Natural killer cell (primary cell): ENCODE results near the gene ALK. TPM values are rescaled to one million over a fixed set of nuclear protein-coding genes. Genes with fewer than 3 reads are reported as not detected.

ENCODE experiments used
- ATAC-seq, 3 donors: fragments of 150-1000 bp in 2 of 3; fragments of 200-7000 bp in 1 of 3; cut with Tn5 transposase; 1 replicate in 1 of 3; 2 replicates in 2 of 3; pipeline ENCODE4 v1.10.0; 2021; ENCODE audit warnings: mild to moderate bottlenecking in 2 of 3, moderate library complexity in 2 of 3
- DNase-seq, 2 donors: peaks; one replicate each; pipeline versions ENCODE4 v3.0.0 to v3.0.0-alpha.2; 2013 to 2021; ENCODE audit warnings: mixed read lengths in 1 of 2
- H3K27ac ChIP-seq: one replicate; pipeline ENCODE4 v1.5.1; 2013; ENCODE audit warnings: mild to moderate bottlenecking, low read length
- H3K27me3 ChIP-seq: one replicate; pipeline ENCODE4 v1.6.1; 2013; ENCODE audit warnings: low read length; ENCODE audit not compliant: control insufficient read depth, insufficient read depth
- H3K36me3 ChIP-seq: one replicate; pipeline ENCODE4 v1.6.1; 2013; ENCODE audit warnings: low read length; ENCODE audit not compliant: control insufficient read depth, insufficient read depth
- H3K4me1 ChIP-seq: one replicate; pipeline ENCODE4 v1.6.1; 2013; ENCODE audit warnings: low read length; ENCODE audit not compliant: control insufficient read depth, insufficient read depth
- H3K4me3 ChIP-seq: one replicate; pipeline ENCODE4 v1.5.1; 2013; ENCODE audit warnings: low read length
- H3K9me3 ChIP-seq: one replicate; pipeline ENCODE4 v1.6.1; 2013; ENCODE audit warnings: low read length; ENCODE audit not compliant: control insufficient read depth, insufficient read depth
- H3K27ac Mint-ChIP-seq, 2 donors: one replicate each; pipeline ENCODE4 v1.8.0; 2022; ENCODE audit warnings: mild to moderate bottlenecking in 2 of 2, mixed read lengths in 2 of 2, moderate library complexity in 1 of 2
- H3K27me3 Mint-ChIP-seq, 2 donors: one replicate each; pipeline ENCODE4 v1.8.0; 2022; ENCODE audit warnings: low read depth in 2 of 2, mixed read lengths in 2 of 2
- H3K36me3 Mint-ChIP-seq: one replicate; pipeline ENCODE4 v1.8.0; 2022; ENCODE audit warnings: mixed read lengths
- H3K4me1 Mint-ChIP-seq, 2 donors: one replicate each; pipeline ENCODE4 v1.8.0; 2022; ENCODE audit warnings: mixed read lengths in 2 of 2
- H3K4me3 Mint-ChIP-seq: one replicate; pipeline ENCODE4 v1.8.0; 2022; ENCODE audit warnings: mild to moderate bottlenecking, moderate library complexity, mixed read lengths
- H3K9me3 Mint-ChIP-seq, 2 donors: one replicate each; pipeline ENCODE4 v1.8.0; 2022; ENCODE audit warnings: mixed read lengths in 2 of 2
- WGBS: methylation state at CpG from one replicate; pipeline ENCODE4 v1.1.7; 2013; ENCODE audit warnings: missing lambda C conversion rate; ENCODE audit not compliant: insufficient coverage; 5-methylcytosine and 5-hydroxymethylcytosine counted together
- intact Hi-C: fragments of 100-400 bp; cut with micrococcal nuclease; formaldehyde crosslinking; loops from one replicate; pipeline ENCODE4 v1.14.2; 2022
- total RNA-seq, 4 donors: library from RNA; stranded (reverse); fragments of 120-200 nt in 1 of 4; gene quantifications; one replicate each; pipeline versions ENCODE4 v1.2.3 to v1.2.4, GENCODE V29; 2013 to 2022
- TF ChIP-seq, protein P1 (sequence below): fragments of 200-600 bp; IDR thresholded peaks from one replicate; pipeline ENCODE4 v1.8.0; 2022; ENCODE audit warnings: antibody characterized with exemption

ALK gene
- total RNA-seq, 3 donors from 2014 or later (not counting 1 experiment from before 2014, with no cell fraction given), result not detected

DNA sequence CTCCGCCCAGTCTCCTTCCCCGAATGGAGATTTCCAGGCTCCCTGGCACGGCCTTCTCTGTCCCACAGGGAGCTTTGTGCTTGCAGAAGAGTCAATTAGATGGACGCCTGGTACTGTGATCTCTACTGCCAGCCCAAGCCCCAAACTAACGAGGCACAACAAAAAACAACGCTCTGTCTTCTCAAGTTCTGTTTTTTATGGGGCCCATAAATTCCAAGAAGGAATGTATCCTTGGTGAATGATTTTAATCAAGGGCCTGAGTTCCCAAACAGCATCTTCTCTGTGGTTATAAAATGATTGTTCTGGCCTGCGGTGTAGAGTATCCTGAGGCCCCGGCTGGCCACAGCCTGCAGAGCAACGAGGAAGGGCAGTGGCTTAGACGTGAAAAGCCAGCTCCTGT lies 586.7 kb downstream of the ALK start:
- H3K4me1 Mint-ChIP-seq, result no peaks in the 10 kb centered on the region
- no peak overlapping the region for H3K4me3 ChIP-seq
- H3K27me3 Mint-ChIP-seq, result peaks cover 0 to 12% of the 10 kb centered on the region in 2 donors
- WGBS, result 86% methylated on average over 10 of the region's 10 CpGs
- H3K4me1 ChIP-seq, result no peaks in the 10 kb centered on the region
- no peaks in the 10 kb centered on the region for H3K9me3 Mint-ChIP-seq
- DNase-seq (no peak), ATAC-seq (no peak)
- no peaks in the 10 kb centered on the region for H3K36me3 ChIP-seq
- H3K36me3 Mint-ChIP-seq, result no peaks in the 10 kb centered on the region
- no peaks in the 10 kb centered on the region for H3K27me3 ChIP-seq
- H3K9me3 ChIP-seq, result no peaks in the 10 kb centered on the region
- intact Hi-C loops, result no loop called here
- H3K27ac Mint-ChIP-seq, result no peak overlapping the region
- no peak overlapping the region for H3K4me3 Mint-ChIP-seq
- TF ChIP-seq, protein P1, sequence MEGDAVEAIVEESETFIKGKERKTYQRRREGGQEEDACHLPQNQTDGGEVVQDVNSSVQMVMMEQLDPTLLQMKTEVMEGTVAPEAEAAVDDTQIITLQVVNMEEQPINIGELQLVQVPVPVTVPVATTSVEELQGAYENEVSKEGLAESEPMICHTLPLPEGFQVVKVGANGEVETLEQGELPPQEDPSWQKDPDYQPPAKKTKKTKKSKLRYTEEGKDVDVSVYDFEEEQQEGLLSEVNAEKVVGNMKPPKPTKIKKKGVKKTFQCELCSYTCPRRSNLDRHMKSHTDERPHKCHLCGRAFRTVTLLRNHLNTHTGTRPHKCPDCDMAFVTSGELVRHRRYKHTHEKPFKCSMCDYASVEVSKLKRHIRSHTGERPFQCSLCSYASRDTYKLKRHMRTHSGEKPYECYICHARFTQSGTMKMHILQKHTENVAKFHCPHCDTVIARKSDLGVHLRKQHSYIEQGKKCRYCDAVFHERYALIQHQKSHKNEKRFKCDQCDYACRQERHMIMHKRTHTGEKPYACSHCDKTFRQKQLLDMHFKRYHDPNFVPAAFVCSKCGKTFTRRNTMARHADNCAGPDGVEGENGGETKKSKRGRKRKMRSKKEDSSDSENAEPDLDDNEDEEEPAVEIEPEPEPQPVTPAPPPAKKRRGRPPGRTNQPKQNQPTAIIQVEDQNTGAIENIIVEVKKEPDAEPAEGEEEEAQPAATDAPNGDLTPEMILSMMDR, result no peak
- H3K27ac ChIP-seq, result no peak overlapping the region

DNA sequence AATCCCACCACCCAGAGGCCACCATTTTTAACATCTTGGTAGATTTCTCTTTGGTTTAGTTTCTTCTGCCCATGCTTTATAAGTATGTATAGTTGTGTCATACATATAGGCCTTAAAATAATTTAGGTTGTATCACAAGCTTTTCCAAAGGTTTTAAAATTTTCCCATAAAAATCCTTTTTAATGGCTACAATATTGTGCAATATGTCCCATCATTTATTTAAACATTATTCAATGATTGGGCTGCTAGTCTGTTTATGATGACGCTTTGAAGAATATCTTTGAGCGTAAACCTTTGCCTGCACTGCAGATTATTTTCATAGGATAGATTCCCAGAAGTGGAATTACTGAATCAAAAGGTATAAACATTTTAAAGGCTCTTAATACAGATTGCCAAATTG lies 588.8 kb downstream of the ALK start:
- Mint-ChIP-seq H3K36me3 (no peaks in the 10 kb centered on the region), H3K27me3 (peaks cover 0 to 7% of the 10 kb centered on the region in 2 donors), H3K27ac (no peak overlapping the region), H3K9me3 (no peaks in the 10 kb centered on the region), H3K4me3 (no peak overlapping the region), H3K4me1 (no peaks in the 10 kb centered on the region)
- H3K4me1 ChIP-seq, result no peaks in the 10 kb centered on the region
- H3K4me3 ChIP-seq, result no peak overlapping the region
- TF ChIP-seq, protein P1, result no peak
- ATAC-seq, result no peak
- H3K9me3 ChIP-seq, result no peaks in the 10 kb centered on the region
- WGBS, result no CpG with 5 or more reads among the region's 2 CpGs
- DNase-seq, result no peak
- H3K27ac ChIP-seq, result no peak overlapping the region
- intact Hi-C loops, result no loop called here
- H3K27me3 ChIP-seq, result no peaks in the 10 kb centered on the region
- H3K36me3 ChIP-seq, result no peaks in the 10 kb centered on the region

DNA sequence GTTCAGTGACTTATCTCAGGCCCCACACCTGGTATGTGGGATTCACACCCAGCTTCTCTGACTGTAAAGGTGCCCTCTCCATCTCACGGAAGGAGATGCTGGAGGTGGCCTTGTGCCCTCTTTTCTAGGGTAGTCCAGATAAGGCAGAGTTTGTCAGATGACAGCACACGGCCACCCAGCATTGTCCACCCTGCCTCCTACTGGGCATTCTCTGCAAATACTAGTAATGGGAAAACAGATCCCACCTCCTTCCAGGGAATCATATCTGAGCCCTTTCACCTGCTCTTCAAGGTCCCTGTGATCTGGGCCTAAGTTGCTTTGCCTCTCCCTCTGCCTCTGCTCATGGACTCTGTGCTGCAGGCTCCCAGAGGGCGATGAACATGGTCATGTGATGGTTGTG lies 591.5 kb downstream of the ALK start:
- no peak overlapping the region for H3K4me3 ChIP-seq
- H3K36me3 ChIP-seq, result no peaks in the 10 kb centered on the region
- 86% methylated on average over 2 of the region's 3 CpGs for WGBS
- DNase-seq, result no peak
- peaks cover 2% of the 10 kb centered on the region for H3K4me1 ChIP-seq
- Mint-ChIP-seq H3K4me3 (no peak overlapping the region), H3K27me3 (peaks cover 0 to 5% of the 10 kb centered on the region in 2 donors), H3K27ac (no peak overlapping the region), H3K4me1 (peaks cover 10% of the 10 kb centered on the region in 2 donors), H3K36me3 (no peaks in the 10 kb centered on the region), H3K9me3 (no peaks in the 10 kb centered on the region)
- intact Hi-C loops, result no loop called here
- H3K27me3 ChIP-seq, result no peaks in the 10 kb centered on the region
- TF ChIP-seq, protein P1, result peak; percentile 19
- H3K27ac ChIP-seq, result no peak overlapping the region
- H3K9me3 ChIP-seq, result no peaks in the 10 kb centered on the region
- peak in 1 of 3 donors; percentile 40 for ATAC-seq

DNA sequence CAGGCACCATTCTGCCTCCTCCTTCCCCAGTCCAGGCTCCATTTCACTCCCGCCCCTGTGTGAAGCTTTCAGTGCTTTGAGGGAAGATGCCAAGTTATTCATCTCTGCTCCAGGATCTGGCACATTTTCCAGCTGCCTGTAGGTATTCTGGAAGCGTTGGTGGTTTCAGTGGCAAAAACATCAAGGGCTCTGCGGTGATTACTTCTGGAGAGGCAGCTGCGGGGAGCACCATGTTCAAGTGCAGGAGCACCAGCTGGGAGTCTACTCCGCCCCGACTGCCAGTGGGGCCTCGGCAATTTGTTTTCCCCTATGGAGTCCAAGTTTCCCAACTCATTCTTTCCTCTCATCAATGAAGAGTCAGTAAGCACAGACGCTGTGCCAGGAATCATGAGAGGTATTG lies 594.5 kb downstream of the ALK start:
- no peak overlapping the region for H3K27ac Mint-ChIP-seq
- Histone ChIP-seq H3K36me3 (no peaks in the 10 kb centered on the region), H3K27ac (no peak overlapping the region), H3K9me3 (no peaks in the 10 kb centered on the region), H3K4me3 (no peak overlapping the region), H3K4me1 (peaks cover 10% of the 10 kb centered on the region), H3K27me3 (no peaks in the 10 kb centered on the region)
- no peaks in the 10 kb centered on the region for H3K27me3 Mint-ChIP-seq
- H3K4me1 Mint-ChIP-seq, result peaks cover 27 to 28% of the 10 kb centered on the region in 2 donors
- no peak for DNase-seq
- WGBS, result 94% methylated on average over 7 of the region's 8 CpGs
- H3K4me3 Mint-ChIP-seq, result no peak overlapping the region
- H3K9me3 Mint-ChIP-seq, result no peaks in the 10 kb centered on the region
- intact Hi-C loops, result no loop called here
- H3K36me3 Mint-ChIP-seq, result no peaks in the 10 kb centered on the region
- TF ChIP-seq, protein P1, result no peak
- no peak for ATAC-seq
